Suprapubic skin (tissue), 3 donors: ENCODE measurements around the gene CEP85L.

ENCODE experiments used
- CTCF ChIP-seq, 2 donors: fragments of 200-600 bp in 1 of 2; fragments of 450-650 bp in 1 of 2; sonication (generic) in 1 of 2; IDR thresholded peaks; one replicate each; pipeline ENCODE4 v1.5.1; 2016 to 2019; ENCODE audit warnings: antibody characterized with exemption in 2 of 2, mild to moderate bottlenecking in 1 of 2, moderate library complexity in 1 of 2
- EP300 ChIP-seq: sonication (generic); formaldehyde crosslinking; IDR thresholded peaks from one replicate; pipeline ENCODE4 v1.6.1; 2017; ENCODE audit warnings: antibody characterized with exemption
- POLR2A ChIP-seq, 2 donors: fragments of 450-650 bp; IDR thresholded peaks; one replicate each; pipeline ENCODE4 v1.6.1; 2017; ENCODE audit warnings: antibody characterized with exemption in 2 of 2, mild to moderate bottlenecking in 2 of 2, moderate library complexity in 2 of 2

GRCh38 chr6:118606858-118607257 lies 44.5 kb downstream of the CEP85L start:
- TF ChIP-seq CTCF (IDR thresholded peaks at IDR 0.05) (no peak), POLR2A (IDR thresholded peaks at IDR 0.05) (no peak), EP300 (no peak)
